A549 (cell line): ENCODE measurements around the gene RAI14. TPM values are rescaled to one million over a fixed set of nuclear protein-coding genes. Genes with fewer than 3 reads are reported as not detected.

Experiments
- ATAC-seq, 2 experiments: fragments of 200-7000 bp in 1 of 2; fragments of >200 bp in 1 of 2; cut with Nextera tagmentation in 1 of 2; cut with Tn5 transposase in 1 of 2; 3 replicates each; pipeline versions ENCODE4 v1.8.0 to v1.9.1; 2018 to 2020; ENCODE audit warnings: mild to moderate bottlenecking in 1 of 2, moderate library complexity in 1 of 2
- CTCF ChIA-PET: fragments of 300-600 bp; sonication (Branson Sonifier 250); formaldehyde crosslinking; extraction: SDS; loops from one replicate; lab custom pipeline; 2021; ENCODE audit warnings: antibody characterized with exemption, inconsistent platforms; lab: Yijun Ruan, JAX
- POLR2A ChIA-PET: fragments of 350-600 bp; formaldehyde crosslinking; extraction: SDS; loops from one replicate; lab custom pipeline; 2021; ENCODE audit warnings: antibody characterized with exemption, inconsistent platforms; lab: Yijun Ruan, JAX
- DNase-seq, 2 experiments: peaks; one replicate each; pipeline versions ENCODE4 v3.0.0 to v3.0.0-alpha.2; 2011 to 2016; ENCODE audit warnings: low read depth in 1 of 2, low spot score in 1 of 2
- FAIRE-seq: peaks from 2 replicates; lab custom pipeline; 2011; peaks lifted over from hg19 to GRCh38; lab: Jason Lieb, UNC
- H3K27ac ChIP-seq, 2 experiments: fragments of >200 bp; sonication (Bioruptor Twin); formaldehyde crosslinking; 3 replicates each; pipeline ENCODE4 v1.5.1; 2016 to 2017
- H3K4me1 ChIP-seq: fragments of >200 bp; sonication (Bioruptor Twin); formaldehyde crosslinking; 3 replicates; pipeline ENCODE4 v1.6.1; 2016
- H3K4me2 ChIP-seq: fragments of >200 bp; sonication (Bioruptor Twin); formaldehyde crosslinking; 3 replicates; pipeline ENCODE4 v1.6.1; 2016
- H3K4me3 ChIP-seq: fragments of >200 bp; sonication (Bioruptor Twin); formaldehyde crosslinking; 3 replicates; pipeline ENCODE4 v1.5.1; 2016
- H3K9me3 ChIP-seq: fragments of >200 bp; sonication (Bioruptor Twin); formaldehyde crosslinking; 3 replicates; pipeline ENCODE4 v1.6.1; 2016
- BCL3 ChIP-seq: fragments of >200 bp; sonication (Bioruptor Twin); formaldehyde crosslinking; IDR thresholded peaks from 3 replicates; pipeline ENCODE4 v1.6.1; 2016
- BHLHE40 ChIP-seq: IDR thresholded peaks from 2 replicates; pipeline ENCODE4 v1.6.1; 2012; ENCODE audit warnings: low read depth, low read length, inconsistent platforms
- CHD4 ChIP-seq: fragments of 200-600 bp; sonication (generic); IDR thresholded peaks from 2 replicates; pipeline ENCODE4 v1.6.1; 2016; ENCODE audit warnings: antibody characterized with exemption, mild to moderate bottlenecking, borderline replicate concordance
- CTCF ChIP-seq: fragments of >200 bp; sonication (Bioruptor Twin); formaldehyde crosslinking; IDR thresholded peaks from 3 replicates; pipeline ENCODE4 v1.5.1; 2016
- ELK1 ChIP-seq: fragments of 150-350 bp; IDR thresholded peaks from 2 replicates; pipeline ENCODE4 v1.6.1; 2014; ENCODE audit warnings: low read depth, mild to moderate bottlenecking, low read length
- FOSL2 ChIP-seq, 2 experiments: fragments of 450-650 bp in 1 of 2; fragments of >200 bp in 1 of 2; sonication (Bioruptor Twin) in 1 of 2; formaldehyde crosslinking; IDR thresholded peaks; 2 replicates each; pipeline versions ENCODE4 v1.5.0 to v1.6.1; 2016 to 2020; ENCODE audit warnings: mild to moderate bottlenecking in 1 of 2, moderate library complexity in 1 of 2
- FOXS1 ChIP-seq: fragments of 250-450 bp; sonication (Bioruptor Pico); IDR thresholded peaks from 2 replicates; pipeline ENCODE4 v1.5.0; 2020; ENCODE audit warnings: mild to moderate bottlenecking, moderate library complexity
- HOXB13 ChIP-seq: fragments of 250-450 bp; sonication (Bioruptor Pico); IDR thresholded peaks from 2 replicates; pipeline ENCODE4 v1.5.0; 2020; ENCODE audit warnings: low read depth, mild to moderate bottlenecking, moderate library complexity
- KDM5A ChIP-seq: fragments of 200-600 bp; sonication (generic); IDR thresholded peaks from 2 replicates; pipeline ENCODE4 v1.6.1; 2016; ENCODE audit warnings: antibody characterized with exemption, mild to moderate bottlenecking
- MAX ChIP-seq: IDR thresholded peaks from 2 replicates; pipeline ENCODE4 v1.6.1; 2012
- NR3C1 ChIP-seq: fragments of >200 bp; sonication (Bioruptor Twin); formaldehyde crosslinking; IDR thresholded peaks from 3 replicates; pipeline ENCODE4 v1.6.1; 2017
- PBX3 ChIP-seq: IDR thresholded peaks from 2 replicates; pipeline ENCODE4 v1.6.1; 2012
- RCOR1 ChIP-seq: fragments of 150-350 bp; IDR thresholded peaks from 2 replicates; pipeline ENCODE4 v1.6.1; 2014; ENCODE audit warnings: antibody characterized with exemption, low read length, low read depth
- SREBF2 ChIP-seq: fragments of 450-650 bp; IDR thresholded peaks from 2 replicates; pipeline ENCODE4 v1.6.1; 2014; ENCODE audit warnings: mild to moderate bottlenecking, moderate library complexity
- USF2 ChIP-seq: fragments of 450-650 bp; IDR thresholded peaks from 2 replicates; pipeline ENCODE4 v1.6.1; 2014; ENCODE audit warnings: antibody characterized with exemption
- ZC3H11A ChIP-seq: fragments of 450-650 bp; IDR thresholded peaks from 2 replicates; pipeline ENCODE4 v1.6.1; 2014; ENCODE audit warnings: antibody characterized with exemption, mild to moderate bottlenecking
- WGBS: methylation state at CpG from one replicate; pipeline ENCODE4 v1.1.6; 2017; ENCODE audit errors: missing lambda C conversion rate; 5-methylcytosine and 5-hydroxymethylcytosine counted together
- polyA plus RNA-seq, 4 experiments: library from polyadenylated mRNA; depleted of rRNA in 3 of 4; stranded (reverse); fragments of >200 nt; fragmentation: RNase III in 1 of 4; extraction: RNeasy Plus Mini Kit Qiagen cat#74134 plus additional on column Dnase treatment in 1 of 4; gene quantifications; 2 replicates in 3 of 4; 3 replicates in 1 of 4; pipeline ENCODE4 v1.2.3, GENCODE V29; 2011 to 2017

The RAI14 gene
- polyA plus RNA-seq, 2 of the 4 experiments (the other 2 are of a cell fraction), result 71.9 to 97.7 TPM

GRCh38 chr5:34818717-34819116, 162.6 kb downstream of the RAI14 start:
- DNase-seq, result no peak
- CTCF ChIA-PET, result interaction anchor here (1.1 to 2.7 kb wide), 2 partner anchors 7 to 79 kb away, joined by 4 to 8 read pairs; no protein-coding TSS in a partner anchor
- TF ChIP-seq SREBF2 (no peak), NR3C1 (no peak), CTCF (no peak), FOXS1 (no peak), USF2 (no peak), ELK1 (no peak), MAX (no peak), RCOR1 (no peak)
- TF ChIP-seq, all 56 proteins: peak for 0
- no peaks in the 10 kb centered on the region for H3K4me1 ChIP-seq
- FAIRE-seq (no peak), ATAC-seq (no peak)
- no peak overlapping the region for H3K4me3 ChIP-seq
- no peak overlapping the region for H3K27ac ChIP-seq
- WGBS, result 92% methylated on average over 3 of the region's 3 CpGs
- H3K4me2 ChIP-seq, result no peak overlapping the region
- POLR2A ChIA-PET, result no interaction called here
- no peaks in the 10 kb centered on the region for H3K9me3 ChIP-seq

- H3K27ac ChIP-seq, result no peak overlapping the region
- FAIRE-seq (no peak), ATAC-seq (no peak)
- 95% methylated on average over 1 of the region's 1 CpG for WGBS
- CTCF ChIA-PET, result no interaction called here
- H3K4me1 ChIP-seq, result no peaks in the 10 kb centered on the region
- no peak overlapping the region for H3K4me2 ChIP-seq
- no peaks in the 10 kb centered on the region for H3K9me3 ChIP-seq
- H3K4me3 ChIP-seq, result no peak overlapping the region
- TF ChIP-seq KDM5A (no peak), CHD4 (no peak), PBX3 (no peak), FOSL2 (IDR thresholded peaks at IDR 0.05) (no peak), FOSL2 (CRISPR knock-in tag; IDR thresholded peaks at IDR 0.05) (no peak), ZC3H11A (no peak), BHLHE40 (no peak)
- TF ChIP-seq, all 56 proteins: peak for 0
- no peak for DNase-seq
- POLR2A ChIA-PET, result no interaction called here
Observed at GRCh38 chr5:34820593-34820992, 164.5 kb downstream of the RAI14 start.

GRCh38 chr5:34822956-34823715, 167.0 kb downstream of the RAI14 start:
- Histone ChIP-seq H3K4me1 (no peaks in the 10 kb centered on the region), H3K4me3 (no peak overlapping the region), H3K4me2 (no peak overlapping the region), H3K9me3 (no peaks in the 10 kb centered on the region), H3K27ac (no peak overlapping the region)
- no peak for FAIRE-seq
- POLR2A ChIA-PET, result no interaction called here
- TF ChIP-seq USF2 (no peak), HOXB13 (no peak), BCL3 (no peak)
- no peak for DNase-seq
- no peak for ATAC-seq
- WGBS, result 93% methylated on average over 8 of the region's 8 CpGs
- CTCF ChIA-PET, result interaction anchor here (0.6 to 2.7 kb wide), 7 partner anchors 8 to 337 kb away, joined by 3 to 8 read pairs (median 3); no protein-coding TSS in a partner anchor
